ENCODE results near the gene PLA2G2F. TPM values are rescaled to one million over a fixed set of nuclear protein-coding genes. Genes with fewer than 3 reads are reported as not detected.
A peak's percentile ranks its signal among the peaks of the same experiment; 100 is the strongest.

Gene PLA2G2F
- total and polyA plus RNA-seq, 9 of the 15 experiments (the other 6 are each of a cell fraction or from before 2014, with no cell fraction given): not detected

DNA sequence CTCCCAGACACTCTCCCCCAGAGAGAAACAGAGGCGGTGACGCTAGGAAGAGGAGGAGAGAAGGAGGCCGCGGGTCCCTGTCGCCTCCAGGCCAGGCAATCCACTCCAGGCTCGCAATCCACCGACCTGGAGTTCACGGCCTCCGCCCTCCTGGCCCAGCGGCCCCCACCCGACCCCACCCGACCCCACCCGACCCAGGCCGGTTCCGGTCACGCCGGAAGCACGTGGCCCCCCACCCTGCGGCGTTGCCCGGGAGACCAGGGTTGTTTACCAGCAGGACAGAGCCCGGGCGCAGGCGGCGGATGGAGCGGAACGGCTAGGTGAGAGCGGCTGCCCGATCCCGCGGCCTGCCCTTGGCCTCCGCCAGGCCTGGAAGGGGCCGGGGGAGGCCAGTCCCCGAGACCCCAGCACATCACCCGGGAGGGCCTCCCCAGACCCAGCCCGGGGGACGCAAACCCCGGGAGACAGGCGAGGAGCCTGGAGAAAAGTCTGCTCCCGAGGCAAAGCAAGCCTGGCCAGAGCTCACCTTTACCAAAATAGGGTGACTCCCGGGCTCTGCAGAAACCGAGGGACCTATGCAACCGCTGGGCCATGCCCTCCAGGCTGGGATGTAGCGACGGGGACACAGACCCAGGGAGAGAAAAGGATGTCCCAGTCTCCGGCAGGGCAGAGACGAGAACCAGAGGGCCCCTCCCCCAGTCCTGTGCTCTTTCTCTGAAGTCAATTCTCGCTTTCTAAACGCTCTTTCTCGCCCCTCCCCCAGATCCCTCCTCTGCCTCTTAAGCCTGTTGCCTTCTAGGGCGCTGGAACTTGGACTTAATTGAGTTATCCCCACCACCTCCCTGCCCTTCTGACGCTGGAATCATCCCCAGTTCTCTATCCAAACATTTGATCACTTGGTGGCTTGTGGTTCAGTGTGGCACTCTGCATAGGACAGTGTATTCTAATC lies 47.0 kb downstream of the PLA2G2F start, which contains the start of the genes PLA2G2C and UBXN10 (continued):
- TF ChIP-seq, protein P1, sequence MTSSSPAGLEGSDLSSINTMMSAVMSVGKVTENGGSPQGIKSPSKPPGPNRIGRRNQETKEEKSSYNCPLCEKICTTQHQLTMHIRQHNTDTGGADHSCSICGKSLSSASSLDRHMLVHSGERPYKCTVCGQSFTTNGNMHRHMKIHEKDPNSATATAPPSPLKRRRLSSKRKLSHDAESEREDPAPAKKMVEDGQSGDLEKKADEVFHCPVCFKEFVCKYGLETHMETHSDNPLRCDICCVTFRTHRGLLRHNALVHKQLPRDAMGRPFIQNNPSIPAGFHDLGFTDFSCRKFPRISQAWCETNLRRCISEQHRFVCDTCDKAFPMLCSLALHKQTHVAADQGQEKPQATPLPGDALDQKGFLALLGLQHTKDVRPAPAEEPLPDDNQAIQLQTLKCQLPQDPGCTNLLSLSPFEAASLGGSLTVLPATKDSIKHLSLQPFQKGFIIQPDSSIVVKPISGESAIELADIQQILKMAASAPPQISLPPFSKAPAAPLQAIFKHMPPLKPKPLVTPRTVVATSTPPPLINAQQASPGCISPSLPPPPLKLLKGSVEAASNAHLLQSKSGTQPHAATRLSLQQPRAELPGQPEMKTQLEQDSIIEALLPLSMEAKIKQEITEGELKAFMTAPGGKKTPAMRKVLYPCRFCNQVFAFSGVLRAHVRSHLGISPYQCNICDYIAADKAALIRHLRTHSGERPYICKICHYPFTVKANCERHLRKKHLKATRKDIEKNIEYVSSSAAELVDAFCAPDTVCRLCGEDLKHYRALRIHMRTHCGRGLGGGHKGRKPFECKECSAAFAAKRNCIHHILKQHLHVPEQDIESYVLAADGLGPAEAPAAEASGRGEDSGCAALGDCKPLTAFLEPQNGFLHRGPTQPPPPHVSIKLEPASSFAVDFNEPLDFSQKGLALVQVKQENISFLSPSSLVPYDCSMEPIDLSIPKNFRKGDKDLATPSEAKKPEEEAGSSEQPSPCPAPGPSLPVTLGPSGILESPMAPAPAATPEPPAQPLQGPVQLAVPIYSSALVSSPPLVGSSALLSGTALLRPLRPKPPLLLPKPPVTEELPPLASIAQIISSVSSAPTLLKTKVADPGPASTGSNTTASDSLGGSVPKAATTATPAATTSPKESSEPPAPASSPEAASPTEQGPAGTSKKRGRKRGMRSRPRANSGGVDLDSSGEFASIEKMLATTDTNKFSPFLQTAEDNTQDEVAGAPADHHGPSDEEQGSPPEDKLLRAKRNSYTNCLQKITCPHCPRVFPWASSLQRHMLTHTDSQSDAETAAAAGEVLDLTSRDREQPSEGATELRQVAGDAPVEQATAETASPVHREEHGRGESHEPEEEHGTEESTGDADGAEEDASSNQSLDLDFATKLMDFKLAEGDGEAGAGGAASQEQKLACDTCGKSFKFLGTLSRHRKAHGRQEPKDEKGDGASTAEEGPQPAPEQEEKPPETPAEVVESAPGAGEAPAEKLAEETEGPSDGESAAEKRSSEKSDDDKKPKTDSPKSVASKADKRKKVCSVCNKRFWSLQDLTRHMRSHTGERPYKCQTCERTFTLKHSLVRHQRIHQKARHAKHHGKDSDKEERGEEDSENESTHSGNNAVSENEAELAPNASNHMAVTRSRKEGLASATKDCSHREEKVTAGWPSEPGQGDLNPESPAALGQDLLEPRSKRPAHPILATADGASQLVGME (CRISPR knock-in tag; IDR thresholded peaks at IDR 0.05): no peak
- TF ChIP-seq ZNF316 (IDR thresholded peaks at IDR 0.05) (no peak), ADNP (tag; IDR thresholded peaks at IDR 0.05) (no peak), HNRNPH1 (optimal IDR thresholded peaks at IDR 0.05; ENCODE audit: low read depth, low read length) (no peak), GTF2A2 (tag; IDR thresholded peaks at IDR 0.05) (no peak), ZNF134 (CRISPR knock-in tag; conservative IDR thresholded peaks at IDR 0.05) (no peak), ZFX (CRISPR knock-in tag; IDR thresholded peaks at IDR 0.05) (peak; percentile 90), SMC3 (conservative IDR thresholded peaks at IDR 0.05; ENCODE audit: insufficient read depth, low read depth, low read length) (no peak), HNRNPK (IDR thresholded peaks at IDR 0.05; ENCODE audit: low read depth, low read length, poor library complexity, severe bottlenecking) (no peak), ZNF764 (CRISPR knock-in tag; IDR thresholded peaks at IDR 0.05; ENCODE audit: low read depth) (no peak), POLR2A (conservative IDR thresholded peaks at IDR 0.05) (peak; percentile 59; the same call in 1 of the 2 replicates)
- TF ChIP-seq, protein P2, sequence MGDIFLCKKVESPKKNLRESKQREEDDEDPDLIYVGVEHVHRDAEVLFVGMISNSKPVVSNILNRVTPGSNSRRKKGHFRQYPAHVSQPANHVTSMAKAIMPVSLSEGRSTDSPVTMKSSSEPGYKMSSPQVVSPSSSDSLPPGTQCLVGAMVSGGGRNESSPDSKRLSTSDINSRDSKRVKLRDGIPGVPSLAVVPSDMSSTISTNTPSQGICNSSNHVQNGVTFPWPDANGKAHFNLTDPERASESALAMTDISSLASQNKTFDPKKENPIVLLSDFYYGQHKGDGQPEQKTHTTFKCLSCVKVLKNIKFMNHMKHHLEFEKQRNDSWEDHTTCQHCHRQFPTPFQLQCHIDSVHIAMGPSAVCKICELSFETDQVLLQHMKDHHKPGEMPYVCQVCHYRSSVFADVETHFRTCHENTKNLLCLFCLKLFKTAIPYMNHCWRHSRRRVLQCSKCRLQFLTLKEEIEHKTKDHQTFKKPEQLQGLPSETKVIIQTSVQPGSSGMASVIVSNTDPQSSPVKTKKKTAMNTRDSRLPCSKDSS (IDR thresholded peaks at IDR 0.05; ENCODE audit: low read depth, partially characterized antibody): no peak
- TF ChIP-seq, protein P3, sequence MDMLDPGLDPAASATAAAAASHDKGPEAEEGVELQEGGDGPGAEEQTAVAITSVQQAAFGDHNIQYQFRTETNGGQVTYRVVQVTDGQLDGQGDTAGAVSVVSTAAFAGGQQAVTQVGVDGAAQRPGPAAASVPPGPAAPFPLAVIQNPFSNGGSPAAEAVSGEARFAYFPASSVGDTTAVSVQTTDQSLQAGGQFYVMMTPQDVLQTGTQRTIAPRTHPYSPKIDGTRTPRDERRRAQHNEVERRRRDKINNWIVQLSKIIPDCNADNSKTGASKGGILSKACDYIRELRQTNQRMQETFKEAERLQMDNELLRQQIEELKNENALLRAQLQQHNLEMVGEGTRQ (CRISPR knock-in tag; IDR thresholded peaks at IDR 0.05): peak; percentile 76
- TF ChIP-seq, protein P4, sequence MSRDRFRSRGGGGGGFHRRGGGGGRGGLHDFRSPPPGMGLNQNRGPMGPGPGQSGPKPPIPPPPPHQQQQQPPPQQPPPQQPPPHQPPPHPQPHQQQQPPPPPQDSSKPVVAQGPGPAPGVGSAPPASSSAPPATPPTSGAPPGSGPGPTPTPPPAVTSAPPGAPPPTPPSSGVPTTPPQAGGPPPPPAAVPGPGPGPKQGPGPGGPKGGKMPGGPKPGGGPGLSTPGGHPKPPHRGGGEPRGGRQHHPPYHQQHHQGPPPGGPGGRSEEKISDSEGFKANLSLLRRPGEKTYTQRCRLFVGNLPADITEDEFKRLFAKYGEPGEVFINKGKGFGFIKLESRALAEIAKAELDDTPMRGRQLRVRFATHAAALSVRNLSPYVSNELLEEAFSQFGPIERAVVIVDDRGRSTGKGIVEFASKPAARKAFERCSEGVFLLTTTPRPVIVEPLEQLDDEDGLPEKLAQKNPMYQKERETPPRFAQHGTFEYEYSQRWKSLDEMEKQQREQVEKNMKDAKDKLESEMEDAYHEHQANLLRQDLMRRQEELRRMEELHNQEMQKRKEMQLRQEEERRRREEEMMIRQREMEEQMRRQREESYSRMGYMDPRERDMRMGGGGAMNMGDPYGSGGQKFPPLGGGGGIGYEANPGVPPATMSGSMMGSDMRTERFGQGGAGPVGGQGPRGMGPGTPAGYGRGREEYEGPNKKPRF (IDR thresholded peaks at IDR 0.05; ENCODE audit: low read depth, low read length): no peak
- TF ChIP-seq, protein P5, sequence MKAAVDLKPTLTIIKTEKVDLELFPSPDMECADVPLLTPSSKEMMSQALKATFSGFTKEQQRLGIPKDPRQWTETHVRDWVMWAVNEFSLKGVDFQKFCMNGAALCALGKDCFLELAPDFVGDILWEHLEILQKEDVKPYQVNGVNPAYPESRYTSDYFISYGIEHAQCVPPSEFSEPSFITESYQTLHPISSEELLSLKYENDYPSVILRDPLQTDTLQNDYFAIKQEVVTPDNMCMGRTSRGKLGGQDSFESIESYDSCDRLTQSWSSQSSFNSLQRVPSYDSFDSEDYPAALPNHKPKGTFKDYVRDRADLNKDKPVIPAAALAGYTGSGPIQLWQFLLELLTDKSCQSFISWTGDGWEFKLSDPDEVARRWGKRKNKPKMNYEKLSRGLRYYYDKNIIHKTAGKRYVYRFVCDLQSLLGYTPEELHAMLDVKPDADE (conservative IDR thresholded peaks at IDR 0.05; ENCODE audit: control insufficient read depth, low read depth, low read length): no peak; the same call in none of the 2 replicates

Data from K562 (cell line).